HG03354 (cell line): ENCODE measurements around the gene DGCR6L.
"Not testable (repeated sequence)": the region's sequence is repeated elsewhere in the genome, so short reads cannot be mapped to it uniquely, and the experiment has no call there.

ENCODE experiments used
- ATAC-seq: cut with Tn5 transposase; IDR thresholded peaks from one replicate; pipeline ENCODE4 v1.9.1; 2021; ENCODE audit warnings: mild to moderate bottlenecking; ENCODE audit not compliant: unreplicated experiment, poor library complexity, severe bottlenecking

Gene DGCR6L

DNA sequence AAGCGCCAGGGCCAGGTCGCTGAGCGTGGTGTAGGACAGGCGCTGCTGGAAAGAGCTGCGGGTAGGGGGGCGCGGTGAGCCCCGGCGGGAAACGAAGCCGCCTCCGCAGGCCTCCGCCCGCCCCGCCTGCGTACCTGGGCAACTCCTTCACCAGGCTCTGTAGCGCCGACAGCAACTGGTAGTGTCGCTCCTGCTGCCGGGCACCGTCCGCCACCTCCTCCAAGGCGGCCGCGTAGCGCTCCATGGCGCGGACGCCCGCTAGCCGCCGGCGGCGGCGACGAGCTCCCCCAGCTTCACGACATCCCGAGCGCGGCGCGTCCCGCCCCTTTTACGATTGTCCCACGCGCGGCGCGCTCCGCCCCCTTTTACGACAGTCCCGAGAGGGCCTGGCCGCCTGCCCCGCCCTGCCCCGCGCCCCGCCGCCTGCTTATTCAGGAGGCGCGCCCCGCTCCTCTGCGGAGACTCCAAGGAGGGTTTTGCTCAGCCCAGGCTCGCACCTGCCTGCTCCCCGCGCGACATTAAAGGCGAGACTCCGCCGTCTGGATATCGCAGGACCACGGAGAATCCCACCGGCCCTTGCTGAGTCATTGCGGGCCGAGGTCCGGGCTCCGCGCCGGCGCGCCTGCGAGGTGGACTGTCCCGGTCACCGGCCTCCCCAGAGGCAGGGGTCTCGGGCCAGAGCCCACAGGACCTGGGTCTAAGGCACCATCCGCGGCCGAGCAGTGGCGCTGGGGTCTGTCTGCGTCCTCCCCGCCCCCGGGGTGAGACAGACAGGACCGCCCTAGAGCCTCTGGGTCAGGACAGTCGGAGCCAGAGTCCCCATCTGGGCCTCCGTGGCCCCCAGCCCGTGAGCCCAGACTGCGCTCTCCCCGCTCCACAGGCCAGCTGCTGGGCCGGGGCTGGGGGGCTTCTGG lies at the start of gene DGCR6L:
Gene DGCR6L (minus strand): TSS at position 316 of the 914 bp plus-strand sequence. CDS start 72 bp downstream, at position 244.
- peak; percentile 75 for ATAC-seq

DNA sequence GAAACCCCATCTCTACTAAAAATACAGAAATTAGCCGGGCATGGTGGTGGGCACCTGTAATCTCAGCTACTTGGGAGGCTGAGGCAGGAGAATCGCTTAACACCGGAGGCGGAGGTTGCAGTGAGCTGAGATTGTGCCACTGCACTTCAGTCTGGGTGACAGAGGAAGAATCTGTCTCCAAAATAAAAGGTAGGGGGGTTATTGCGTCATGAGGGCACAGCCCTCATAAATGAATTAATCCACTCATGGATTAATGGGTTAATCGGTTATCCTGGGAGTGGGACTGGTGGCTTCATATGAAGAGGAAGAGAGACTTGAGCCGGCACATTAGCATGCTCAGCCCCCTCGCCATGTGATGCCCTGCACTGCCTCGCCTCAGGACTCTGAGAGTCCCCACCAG lies 49.0 kb upstream of the DGCR6L start:
- not testable (repeated sequence) for ATAC-seq

DNA sequence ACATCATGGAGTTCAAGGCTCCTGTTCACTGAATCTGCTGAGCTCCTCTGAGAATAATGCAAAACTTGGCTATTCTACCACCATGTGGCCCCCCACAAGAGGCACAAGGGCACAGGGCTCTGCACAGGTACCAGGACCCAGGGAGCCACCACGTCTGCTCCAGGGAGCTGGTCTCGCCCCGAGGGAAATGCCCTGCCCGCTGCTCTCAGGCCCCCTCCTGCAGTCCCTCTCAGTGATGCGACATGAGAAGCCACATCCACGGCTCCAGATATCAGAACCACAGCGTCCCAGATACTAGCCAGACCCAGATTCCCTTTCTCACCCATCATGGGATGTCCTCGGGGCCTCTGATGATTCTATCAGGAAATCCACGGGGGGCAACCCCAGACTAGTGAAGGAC lies 47.0 kb upstream of the DGCR6L start:
- not testable (repeated sequence) for ATAC-seq

DNA sequence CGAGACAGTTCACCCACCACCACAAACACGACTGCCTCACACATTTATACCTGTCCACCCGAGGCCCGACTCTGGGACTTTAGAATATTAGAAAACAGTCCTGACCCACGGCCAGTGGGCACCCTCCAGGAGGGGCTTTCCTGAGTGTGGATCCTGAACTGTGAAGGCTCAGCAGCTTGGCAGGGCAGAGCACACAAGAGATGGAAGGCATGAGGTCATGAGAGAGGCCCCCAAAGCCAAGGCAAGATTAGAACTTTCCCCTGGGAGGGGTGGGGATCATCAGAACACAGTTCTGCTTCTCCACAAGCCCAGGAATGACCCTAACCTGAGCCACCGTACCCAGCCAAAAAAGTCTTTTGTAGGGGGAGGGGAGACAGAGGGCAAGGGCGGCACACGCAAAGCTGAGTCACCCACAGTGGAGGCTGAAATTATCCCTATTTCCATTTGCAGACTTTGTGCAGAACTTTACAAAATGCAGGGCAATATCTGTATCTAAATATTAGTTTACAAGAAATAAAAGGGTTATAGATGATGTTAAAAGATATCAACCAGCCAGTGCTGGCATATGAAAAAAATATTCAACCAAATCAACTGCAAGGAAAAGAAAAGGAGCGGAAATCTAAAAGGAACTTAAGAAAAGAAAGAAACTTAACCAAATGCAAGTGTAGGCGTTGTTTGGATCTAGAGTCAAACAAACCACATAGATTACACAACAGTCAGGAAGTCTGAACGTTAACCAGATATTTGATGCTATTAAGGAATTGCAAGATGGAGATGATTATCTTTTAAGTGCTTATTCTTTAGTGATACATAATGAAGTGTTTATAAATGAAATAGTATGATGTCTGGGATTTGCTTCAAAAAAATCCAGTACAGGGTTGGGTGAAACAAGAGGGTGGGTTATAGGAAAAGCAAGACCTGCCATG lies 44.7 kb upstream of the DGCR6L start:
- not testable (repeated sequence) for ATAC-seq

DNA sequence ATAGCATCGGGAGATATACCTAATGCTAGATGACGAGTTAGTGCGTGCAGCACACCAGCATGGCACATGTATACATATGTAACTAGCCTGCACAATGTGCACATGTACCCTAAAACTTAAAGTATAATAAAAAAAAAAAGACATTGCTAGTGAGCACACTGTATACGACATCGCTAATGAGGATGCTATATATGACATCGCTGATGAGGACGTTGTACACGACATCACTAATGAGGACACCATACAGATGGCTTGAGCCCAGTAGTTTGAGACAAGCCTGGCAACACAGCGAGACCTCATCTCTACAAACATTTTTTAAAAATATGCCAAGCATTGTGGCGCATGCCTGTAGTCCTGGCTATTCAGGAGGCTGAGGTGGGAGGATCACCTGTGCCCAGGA lies 42.5 kb upstream of the DGCR6L start:
- ATAC-seq: not testable (repeated sequence)

DNA sequence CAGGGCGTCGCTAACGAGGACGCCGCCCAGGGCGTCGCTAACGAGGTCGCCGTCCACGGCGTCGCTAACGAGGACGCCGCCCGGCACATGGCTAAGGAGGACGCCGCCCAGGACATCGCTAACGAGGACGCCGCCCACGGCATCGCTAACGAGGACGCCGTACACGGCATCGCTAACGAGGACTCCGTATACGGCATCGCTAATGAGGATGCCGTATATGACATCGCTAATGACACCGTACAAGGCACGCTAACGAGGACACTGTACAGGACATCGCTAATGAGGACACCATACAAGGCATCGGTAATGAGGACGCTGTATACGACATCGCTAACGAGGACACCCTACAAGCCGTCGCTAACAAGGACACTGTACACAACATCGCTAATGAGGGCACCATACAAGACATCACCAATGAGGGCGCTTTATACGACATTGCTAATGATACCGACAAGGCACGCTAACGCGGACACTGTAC lies 41.9 kb upstream of the DGCR6L start:
- not testable (repeated sequence) for ATAC-seq

DNA sequence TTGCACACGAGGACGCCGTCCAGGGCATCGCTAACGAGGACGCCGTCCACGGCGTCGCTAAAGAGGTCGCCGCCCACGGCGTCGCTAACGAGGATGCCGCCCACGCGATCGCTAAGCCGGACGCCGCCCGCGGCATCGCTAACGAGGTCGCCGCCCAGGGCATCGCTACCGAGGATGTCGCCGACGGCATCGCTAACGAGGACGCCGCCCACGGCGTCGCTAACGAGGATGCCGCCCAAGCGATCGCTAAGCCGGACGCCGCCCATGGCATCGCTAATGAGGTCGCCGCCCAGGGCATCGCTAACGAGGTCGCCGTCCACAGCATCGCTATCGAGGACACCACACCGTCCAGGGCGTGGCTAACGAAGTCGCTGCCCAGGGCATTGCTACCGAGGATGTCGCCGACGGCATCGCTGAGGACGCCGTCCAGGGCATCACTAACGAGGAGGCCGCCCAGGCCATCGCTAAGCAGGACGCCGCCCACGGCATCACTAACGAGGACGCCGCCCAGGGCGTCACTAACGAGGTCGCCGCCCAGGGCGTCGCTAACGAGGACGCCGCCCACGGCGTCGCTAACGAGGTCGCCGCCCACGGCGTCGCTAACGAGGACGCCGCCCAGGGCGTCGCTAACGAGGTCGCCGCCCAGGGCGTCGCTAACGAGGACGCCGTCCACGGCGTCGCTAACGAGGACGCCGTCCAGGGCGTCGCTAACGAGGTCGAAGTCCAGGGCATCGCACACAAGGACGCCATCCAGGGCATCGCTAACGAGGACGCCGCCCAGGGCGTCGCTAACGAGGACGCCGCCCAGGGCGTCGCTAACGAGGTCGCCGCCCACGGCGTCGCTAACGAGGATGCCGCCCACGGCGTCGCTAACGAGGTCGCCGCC lies 41.2 kb upstream of the DGCR6L start:
- not testable (repeated sequence) for ATAC-seq

DNA sequence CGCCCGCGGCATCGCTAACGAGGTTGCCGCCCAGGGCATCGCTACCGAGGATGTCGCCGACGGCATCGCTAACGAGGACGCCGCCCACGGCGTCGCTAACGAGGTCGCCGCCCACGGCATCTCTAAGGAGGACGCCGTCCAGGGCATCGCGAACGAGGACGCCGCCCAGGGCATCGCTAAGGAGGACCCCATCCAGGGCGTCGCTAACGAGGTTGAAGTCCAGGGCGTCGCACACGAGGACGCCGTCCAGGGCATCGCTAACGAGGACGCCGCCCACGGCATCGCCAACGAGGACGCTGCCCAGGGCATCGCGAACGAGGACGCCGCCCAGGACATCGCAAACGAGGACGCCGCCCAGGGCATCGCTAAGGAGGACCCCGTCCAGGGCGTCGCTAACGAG lies 40.4 kb upstream of the DGCR6L start:
- ATAC-seq: not testable (repeated sequence)

DNA sequence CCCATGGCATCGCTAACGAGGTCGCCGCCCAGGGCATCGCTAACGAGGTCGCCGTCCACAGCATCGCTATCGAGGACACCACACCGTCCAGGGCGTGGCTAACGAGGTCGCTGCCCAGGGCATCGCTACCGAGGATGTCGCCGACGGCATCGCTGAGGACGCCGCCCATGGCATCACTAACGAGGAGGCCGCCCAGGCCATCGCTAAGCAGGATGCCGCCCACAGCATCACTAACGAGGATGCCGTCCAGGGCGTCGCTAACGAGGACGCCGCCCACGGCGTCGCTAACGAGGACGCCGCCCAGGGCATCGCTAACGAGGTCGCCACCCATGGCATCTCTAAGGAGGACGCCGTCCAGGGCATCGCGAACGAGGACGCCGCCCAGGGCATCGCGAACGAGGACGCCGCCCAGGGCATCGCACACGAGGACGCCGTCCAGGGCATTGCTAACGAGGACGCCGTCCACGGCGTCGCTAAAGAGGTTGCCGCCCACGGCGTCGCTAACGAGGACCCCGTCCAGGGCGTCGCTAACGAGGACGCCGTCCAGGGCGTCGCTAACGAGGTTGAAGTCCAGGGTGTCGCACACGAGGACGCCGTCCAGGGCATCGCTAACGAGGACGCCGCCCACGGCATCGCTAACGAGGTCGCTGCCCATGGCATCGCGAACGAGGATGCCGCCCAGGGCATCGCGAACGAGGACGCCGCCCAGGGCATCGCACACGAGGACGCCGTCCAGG lies 38.8 kb upstream of the DGCR6L start:
- ATAC-seq: not testable (repeated sequence)

DNA sequence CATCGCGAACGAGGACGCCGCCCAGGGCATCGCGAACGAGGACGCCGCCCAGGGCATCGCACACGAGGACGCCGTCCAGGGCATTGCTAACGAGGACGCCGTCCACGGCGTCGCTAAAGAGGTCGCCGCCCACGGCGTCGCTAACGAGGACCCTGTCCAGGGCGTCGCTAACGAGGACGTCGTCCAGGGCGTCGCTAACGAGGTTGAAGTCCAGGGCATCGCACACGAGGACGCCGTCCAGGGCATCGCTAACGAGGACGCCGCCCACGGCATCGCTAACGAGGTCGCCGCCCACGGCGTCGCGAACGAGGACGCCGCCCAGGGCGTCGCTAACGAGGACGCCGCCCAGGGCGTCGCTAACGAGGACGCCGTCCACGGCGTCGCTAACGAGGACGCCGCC lies 38.1 kb upstream of the DGCR6L start:
- not testable (repeated sequence) for ATAC-seq

DNA sequence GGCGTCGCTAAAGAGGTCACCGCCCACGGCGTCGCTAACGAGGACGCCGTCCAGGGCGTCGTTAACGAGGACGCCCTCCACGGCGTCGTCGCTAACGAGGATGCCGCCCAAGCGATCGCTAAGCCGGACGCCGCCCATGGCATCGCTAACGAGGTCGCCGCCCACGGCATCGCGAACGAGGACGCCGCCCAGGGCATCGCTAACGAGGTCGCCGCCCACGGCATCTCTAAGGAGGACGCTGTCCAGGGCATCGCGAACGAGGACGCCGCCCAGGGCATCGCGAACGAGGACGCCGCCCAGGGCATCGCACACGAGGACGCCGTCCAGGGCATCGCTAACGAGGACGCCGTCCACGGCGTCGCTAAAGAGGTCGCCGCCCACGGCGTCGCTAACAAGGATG lies 37.0 kb upstream of the DGCR6L start:
- not testable (repeated sequence) for ATAC-seq

DNA sequence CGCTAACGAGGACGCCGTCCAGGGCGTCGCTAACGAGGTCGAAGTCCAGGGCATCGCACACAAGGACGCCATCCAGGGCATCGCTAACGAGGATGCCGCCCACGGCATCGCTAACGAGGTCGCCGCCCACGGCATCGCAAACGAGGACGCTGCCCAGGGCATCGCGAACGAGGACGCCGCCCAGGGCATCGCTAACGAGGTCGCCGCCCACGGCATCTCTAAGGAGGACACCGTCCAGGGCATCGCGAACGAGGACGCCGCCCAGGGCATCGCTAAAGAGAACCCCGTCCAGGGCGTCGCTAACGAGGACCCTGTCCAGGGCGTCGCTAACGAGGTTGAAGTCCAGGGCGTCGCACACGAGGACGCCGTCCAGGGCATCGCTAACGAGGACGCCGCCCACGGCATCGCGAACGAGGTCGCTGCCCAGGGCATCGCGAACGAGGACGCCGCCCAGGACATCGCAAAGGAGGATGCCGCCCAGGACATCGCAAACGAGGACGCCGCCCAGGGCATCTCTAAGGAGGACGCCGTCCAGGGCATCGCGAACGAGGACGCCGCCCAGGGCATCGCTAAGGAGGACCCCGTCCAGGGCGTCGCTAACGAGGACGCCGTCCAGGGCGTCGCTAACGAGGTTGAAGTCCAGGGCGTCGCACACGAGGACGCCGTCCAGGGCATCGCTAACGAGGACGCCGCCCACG lies 36.2 kb upstream of the DGCR6L start:
- ATAC-seq: not testable (repeated sequence)

DNA sequence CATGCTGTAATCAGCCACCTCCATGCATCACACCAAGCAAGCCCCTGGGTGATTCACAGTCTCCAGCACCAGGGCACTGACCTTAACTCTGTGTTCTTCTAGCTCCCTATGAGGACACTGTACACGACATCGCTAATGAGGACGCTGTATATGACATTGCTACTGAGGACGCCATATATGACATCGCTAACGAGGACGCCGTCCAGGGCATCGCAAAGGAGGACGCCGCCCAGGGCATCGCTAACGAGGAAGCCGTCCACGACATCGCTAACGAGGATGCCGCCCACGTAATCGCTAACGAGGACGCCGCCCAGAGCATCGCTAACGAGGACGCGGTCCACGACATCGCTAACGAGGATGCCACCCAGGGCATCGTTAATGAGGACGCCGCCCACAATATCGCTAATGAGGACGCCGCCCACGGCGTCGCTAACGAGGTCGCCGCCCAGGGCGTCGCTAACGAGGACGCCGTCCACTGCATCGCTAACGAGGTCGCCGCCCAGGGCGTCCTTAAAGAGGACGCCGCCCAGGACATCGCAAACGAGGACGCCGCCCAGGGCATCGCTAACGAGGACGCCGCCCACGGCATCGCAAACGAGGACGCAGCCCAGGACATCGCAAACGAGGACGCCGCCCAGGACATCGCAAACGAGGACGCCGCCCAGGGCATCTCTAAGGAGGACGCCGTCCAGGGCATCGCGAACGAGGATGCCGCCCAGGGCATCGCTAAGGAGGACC lies 34.5 kb upstream of the DGCR6L start:
- no peak for ATAC-seq

DNA sequence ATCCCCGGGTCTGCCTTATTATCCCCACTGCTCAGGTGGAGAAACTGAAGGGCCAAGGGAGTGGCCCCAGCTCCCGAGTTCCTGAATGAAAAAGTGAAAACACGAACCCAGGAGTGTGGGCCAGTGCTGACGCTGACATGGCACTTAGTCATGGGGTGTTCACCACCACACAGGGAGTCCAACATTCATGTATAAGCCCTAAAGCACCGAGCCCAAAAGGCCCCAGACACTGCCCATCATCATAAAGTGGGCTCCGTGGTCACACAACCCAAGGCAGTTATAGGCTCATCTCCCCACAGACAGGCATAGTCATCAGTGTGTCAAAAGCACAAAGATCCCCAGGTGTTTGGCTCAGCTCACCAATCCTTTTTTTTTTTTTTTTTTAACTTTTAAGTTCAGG lies 32.7 kb upstream of the DGCR6L start:
- not testable (repeated sequence) for ATAC-seq

DNA sequence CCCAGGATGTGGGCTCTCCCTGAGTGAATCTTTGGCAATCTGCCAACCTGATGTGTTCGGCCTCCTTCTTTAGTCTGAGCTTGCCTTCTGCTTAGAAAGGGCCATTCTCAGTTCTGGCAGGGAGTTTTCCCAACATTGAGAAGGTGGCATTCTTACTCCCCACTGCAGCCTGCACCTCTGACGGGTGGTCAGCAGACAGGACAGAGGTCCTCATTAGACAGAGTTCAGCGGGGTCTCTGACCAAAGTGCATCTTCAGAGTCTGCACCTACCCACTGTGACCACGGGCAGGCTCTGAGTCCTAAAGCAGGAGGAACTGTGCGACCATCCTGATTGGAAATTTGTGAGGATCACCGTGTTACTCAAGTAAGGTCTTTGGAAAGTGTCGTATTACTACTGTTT lies 26.7 kb upstream of the DGCR6L start:
- ATAC-seq: not testable (repeated sequence)

DNA sequence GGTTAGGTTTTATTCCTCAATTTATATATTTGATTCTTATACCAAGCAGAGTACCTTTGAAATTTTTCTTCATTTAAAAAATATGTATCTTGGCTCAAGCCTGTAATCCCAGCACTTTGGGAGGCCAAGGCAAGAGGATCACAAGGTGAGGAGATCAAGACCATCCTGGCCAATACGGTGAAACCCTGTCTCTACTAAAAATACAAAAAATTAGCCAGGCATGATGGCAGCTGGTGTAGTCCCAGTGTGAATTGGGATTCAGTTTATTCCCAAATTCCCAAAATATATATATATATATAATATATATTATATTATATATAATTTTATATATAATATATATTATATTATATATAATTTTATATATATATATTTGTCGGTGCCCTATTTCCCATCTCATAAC lies 18.4 kb upstream of the DGCR6L start:
- ATAC-seq: not testable (repeated sequence)

DNA sequence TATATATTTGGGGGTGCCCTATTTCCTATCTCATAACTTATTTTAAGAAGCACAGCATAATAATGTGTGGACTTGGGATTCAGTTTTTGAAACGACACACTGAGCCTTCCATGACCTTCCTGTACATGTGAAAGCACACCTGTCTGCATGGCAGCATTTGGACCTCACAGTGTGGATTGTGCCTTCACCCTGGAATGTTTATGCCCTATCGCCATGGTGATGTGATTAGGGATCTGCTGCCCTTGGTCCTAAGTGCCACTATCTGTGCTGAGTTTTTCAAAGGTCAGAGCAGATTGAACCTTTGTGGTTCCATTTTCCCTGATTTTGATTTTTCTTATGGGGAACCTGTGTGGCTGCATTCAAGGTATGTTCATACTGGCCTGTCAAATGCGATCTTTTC lies 17.9 kb upstream of the DGCR6L start:
- not testable (repeated sequence) for ATAC-seq
